Measurements from ENCODE around the gene EIF1B.

EIF1B gene

GRCh38 chr3:40358454-40358853 is 48.9 kb downstream of the EIF1B start:
- DNase-seq (ENCODE audit: low read depth in 2 of 2) = no peak
- TF ChIP-seq CTCF (IDR thresholded peaks at IDR 0.05; ENCODE audit: low read depth, low read length) = no peak
- H3K4me3 ChIP-seq (replicated peaks in 1 of 2; ENCODE audit: low read depth in 2 of 2, low read length in 2 of 2) = no peak overlapping the region
